HUDEP-2 (cell line): ENCODE measurements around the gene EBF3.

ENCODE experiments used
- DNase-seq, 76 experiments: peaks; one replicate each; lab custom pipeline; 2025; ENCODE audit not compliant: unreplicated experiment in 76 of 76; lab: John Stamatoyannopoulos, UW

Gene EBF3, protein sequence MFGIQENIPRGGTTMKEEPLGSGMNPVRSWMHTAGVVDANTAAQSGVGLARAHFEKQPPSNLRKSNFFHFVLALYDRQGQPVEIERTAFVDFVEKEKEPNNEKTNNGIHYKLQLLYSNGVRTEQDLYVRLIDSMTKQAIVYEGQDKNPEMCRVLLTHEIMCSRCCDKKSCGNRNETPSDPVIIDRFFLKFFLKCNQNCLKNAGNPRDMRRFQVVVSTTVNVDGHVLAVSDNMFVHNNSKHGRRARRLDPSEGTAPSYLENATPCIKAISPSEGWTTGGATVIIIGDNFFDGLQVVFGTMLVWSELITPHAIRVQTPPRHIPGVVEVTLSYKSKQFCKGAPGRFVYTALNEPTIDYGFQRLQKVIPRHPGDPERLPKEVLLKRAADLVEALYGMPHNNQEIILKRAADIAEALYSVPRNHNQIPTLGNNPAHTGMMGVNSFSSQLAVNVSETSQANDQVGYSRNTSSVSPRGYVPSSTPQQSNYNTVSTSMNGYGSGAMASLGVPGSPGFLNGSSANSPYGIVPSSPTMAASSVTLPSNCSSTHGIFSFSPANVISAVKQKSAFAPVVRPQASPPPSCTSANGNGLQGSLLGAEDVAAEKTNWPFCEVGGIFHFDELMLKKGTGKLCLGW

DNA sequence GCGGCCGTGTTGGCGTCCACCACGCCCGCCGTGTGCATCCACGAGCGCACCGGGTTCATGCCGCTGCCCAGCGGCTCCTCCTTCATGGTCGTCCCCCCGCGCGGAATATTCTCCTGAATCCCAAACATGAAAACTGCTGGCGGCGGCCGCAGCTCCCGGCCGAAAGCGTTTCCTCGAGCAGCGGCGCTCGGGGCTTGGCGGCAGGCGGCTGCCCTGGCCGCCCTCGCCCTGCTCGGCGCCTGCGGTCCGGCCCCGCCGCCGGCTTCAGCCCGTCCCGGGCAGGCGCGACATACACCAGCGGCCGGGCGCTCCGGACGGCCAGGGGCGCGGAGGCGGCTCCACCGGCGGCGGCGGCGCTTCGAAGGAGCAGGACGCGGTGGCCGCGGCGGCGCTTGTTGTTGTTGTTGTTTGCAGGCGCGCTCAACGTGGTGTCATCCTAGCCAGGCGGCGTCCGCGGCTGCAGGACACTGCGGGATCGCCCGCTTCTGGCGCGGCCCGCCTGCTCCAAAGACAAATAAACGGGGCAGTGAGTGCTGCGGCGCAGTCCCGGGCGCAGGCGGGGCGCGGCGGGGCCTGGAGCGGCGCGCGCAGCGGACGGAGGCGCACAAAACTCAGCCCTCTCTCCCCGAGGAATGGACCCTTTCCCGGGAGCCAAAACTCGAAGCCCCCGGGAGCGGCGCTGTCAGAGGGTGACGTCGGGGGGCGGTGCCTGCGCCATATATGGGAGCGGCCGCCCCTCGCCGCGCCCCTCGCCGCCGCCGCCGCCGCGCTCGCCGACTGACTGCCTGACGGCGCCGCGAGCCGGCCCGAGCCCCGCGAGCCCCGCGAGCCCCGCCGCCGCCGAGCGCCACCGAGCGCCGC, at the start of gene EBF3:
Gene EBF3 (minus strand): TSS at position 634 of the 861 bp plus-strand sequence. CDS start 506 bp downstream, at position 128.
- peak in 2 of 76 experiments; percentile 3 to 11 for DNase-seq

DNA sequence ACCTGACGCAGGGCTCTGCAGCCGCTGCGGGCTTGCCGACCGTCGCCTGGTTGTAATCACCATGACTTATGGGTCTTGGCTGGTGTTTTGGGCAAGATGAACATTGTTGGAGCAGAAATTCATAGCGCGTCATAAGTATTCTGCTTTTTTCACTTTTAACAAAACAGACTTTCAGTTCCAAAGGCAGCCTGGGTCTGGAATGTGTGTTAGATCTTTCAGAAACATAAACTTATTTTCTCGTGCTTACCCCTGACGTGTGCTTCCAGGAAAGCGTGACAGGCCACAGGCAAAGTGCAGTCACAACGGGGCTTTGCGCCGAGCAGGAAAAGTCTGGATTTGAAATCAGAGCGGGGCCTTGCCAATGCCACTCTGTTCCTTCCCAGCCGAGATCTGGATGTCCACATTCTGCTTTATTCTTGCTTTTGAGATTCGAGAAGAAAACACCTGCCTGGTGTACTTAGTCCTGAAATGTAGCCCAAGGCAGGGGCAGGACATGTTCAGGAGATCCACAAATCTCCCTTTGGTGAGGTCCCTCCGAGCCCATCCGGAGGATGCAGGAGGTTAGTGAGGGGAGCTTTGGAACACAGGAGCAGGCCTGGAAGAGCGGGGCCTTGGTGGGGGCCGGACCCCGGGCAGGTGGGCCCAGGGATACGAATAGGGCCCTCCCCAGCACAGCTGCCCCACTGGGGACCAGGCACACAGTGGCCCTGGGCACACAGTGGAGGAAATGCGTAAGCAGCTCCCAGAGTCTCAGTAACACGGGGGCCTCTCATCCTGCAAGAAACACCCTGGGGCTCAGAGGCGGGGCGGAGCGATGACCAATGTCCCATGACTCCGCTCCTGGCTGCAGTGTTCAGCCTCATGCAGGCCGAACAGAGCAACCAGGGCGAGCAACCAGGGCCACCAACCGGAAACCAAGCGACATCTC, 49.5 kb upstream of the EBF3 start:
- DNase-seq = no peak

DNA sequence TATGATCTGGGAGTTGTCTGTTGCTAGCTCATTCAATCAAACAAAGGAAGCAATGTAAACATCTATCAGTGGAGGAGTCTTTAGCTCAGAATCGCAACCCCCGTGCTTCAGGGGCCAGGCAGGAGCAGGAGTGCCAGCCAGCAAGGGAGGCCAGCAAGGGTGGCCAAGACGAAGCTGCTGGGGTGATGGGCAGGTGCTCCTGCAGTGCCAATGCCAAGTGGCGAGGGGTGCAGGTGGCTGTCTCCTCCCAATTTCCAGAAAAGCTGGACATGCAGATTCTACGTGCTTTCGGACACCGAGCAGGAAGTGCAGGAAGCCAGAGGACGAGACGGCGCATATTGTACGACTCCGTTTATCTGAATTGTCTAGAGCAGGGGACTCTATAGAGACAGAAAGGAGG, 48.1 kb upstream of the EBF3 start:
- DNase-seq = no peak

DNA sequence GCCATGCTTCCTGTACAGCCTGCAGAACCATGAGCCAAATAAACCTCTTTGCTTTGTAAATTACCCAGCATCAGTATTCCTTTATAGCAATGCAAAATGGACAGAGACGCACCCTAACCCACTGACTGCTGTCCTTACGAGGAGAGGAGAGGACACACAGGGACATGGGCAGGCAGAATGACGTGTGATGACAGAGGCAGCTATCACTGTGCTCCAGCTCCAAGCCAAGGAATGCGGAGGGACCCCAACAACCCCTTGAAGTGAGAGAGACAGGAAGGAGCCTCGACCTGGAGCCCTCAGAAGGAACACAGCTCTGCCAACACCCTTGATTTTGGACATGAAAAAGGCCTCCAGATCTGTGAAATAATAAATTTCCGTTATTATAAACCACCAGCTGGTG, 46.6 kb upstream of the EBF3 start:
- no peak for DNase-seq

DNA sequence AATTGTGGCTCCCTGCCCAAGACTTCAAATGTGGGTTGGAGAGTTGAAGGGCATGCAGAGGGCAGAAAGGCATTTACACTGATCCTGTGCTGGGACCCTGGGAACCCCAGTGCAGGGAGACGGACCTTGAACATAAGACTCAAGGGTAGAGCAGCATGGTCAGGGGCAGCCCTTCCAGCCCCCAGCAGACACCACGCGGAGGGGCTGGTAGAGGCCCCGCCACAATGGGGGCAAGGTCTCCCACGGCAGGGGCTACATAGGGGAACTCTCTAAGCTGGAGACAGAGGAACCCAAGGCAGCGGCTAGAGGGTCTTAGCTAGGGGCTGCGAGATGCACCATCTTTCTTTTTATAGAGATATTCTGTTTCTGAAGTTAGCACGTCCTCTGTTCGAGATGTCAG, 45.2 kb upstream of the EBF3 start:
- no peak for DNase-seq

DNA sequence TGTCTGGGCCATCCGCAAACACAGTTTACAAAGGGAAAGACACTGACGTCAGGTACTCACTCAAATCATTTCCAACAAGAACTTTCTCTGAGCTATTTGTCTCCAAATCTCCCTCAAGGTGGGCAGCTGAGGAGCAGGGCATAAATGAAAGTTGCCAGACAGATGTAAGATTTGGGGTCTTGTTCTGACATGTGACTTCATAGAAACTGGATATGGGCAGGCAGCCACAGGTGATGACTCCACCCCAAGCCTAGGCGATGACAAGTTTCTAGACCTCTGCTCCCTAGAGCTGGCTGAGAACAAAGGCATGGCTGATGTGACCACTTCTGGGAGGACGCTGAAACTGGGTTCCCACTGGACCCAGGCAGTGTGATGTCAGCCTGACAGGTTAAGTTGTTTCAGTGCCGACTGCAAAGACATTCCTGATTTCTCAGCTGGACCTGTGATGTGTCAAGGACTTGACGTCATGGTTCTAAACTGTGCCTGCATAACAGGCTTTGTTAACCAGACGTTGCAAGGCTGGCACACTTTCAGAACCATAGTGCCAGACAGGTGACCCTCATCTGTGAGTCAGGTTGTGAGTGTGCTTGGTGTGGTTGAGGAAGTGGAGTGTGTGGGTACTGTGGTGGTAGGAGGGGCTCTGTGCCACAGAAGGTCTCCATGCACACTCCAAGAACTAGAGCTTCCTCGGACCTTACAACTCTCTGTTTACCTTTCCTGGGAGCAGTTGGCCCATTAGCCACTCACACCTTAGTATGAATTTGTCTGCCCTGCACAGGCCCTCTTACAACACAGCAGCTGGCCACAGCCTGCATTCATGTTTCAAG, 39.9 kb upstream of the EBF3 start:
- no peak for DNase-seq

DNA sequence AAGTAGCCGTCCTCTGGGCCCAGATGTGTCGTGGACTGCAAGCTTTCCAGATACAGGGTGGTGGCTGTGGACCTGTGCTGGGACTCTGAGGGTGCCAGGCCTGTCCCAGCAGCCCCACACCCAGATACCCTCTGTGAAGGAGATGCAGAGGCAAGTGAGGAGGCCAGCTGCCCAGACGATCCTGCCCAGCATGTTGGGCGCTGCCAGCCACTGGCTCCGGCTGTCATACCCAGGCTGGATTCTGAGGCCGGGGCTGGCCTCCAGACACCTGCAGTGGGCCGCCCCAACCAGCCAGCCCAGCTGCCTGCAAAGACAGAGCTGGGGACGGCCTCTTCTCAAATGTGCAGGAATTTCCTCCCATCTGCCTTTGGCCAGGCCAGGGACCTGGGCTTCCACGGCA, 39.1 kb upstream of the EBF3 start:
- DNase-seq = no peak

DNA sequence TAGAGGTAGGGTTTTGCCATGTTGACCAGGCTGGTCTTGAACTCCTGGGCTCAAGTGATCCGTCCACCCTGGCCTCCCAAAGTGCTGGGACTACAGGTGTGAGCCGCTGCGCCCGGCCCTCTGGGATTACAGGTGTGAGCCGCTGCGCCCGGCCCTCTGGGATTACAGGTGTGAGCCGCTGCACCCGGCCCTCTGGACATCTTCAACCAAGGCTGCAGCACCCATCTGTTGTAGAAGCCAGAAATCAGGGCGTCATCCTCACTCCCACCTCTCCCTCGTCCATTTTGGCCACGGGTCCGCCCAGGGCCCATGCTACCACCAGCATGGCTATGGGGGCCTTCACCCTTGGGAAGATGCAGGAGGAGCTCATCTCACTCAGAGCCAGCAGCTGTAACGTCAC, 38.5 kb upstream of the EBF3 start:
- no peak for DNase-seq

DNA sequence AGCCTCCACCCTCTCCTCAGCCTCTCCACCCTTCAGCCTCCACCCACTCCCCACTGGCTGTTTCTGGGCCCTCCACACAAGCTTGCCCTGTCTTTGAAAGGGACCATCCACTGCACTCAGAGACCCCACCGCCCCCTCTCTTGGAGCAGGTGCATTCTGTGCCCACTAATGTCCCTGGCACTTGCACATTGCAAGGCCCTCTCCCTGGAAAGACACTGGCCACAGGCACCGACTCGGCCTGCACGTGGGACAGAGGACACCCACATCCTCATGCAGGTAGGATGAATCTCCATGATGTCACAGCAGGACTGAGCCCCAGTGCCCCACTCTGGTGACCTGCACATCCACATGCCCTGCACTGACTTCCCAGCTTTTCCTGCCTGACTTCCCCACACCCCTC, 36.8 kb upstream of the EBF3 start:
- no peak for DNase-seq

DNA sequence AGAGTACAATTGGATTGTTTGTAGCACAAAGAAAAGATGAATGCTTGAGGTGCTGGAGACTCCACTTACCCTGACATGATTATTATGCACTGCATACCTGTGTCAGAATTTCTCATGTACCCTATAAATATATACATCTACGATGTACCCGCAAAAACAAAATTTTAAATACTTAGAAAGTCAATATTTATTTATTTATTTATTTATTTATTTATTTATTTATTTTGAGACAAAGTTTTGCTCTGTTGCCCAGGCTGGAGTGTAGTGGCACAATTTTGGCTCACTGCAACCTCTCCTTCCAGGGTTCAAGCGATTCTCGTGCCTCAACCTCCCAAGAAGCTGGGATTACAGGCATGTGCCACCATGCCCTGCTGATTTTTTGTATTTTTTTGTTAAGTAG, 35.1 kb upstream of the EBF3 start:
- DNase-seq = no peak

DNA sequence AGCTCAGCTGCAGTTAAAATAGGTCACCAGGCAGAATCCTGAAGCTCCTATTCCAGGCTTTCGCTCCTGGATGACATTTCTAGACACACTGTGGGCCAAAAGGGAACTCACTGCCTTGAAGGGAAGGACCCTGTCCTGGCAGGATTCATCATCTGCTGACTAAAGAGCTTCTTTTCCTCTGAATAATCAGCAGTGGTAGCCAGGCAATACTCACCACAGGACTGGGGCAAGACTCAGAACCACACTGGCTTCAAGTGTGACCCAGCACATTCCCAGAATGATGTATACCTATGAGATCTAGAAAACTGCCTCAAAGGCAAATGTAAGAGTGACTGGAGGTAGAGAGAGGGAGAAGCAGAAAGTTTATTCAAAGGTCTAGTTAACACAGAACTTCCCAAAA, 29.5 kb upstream of the EBF3 start:
- DNase-seq = no peak

DNA sequence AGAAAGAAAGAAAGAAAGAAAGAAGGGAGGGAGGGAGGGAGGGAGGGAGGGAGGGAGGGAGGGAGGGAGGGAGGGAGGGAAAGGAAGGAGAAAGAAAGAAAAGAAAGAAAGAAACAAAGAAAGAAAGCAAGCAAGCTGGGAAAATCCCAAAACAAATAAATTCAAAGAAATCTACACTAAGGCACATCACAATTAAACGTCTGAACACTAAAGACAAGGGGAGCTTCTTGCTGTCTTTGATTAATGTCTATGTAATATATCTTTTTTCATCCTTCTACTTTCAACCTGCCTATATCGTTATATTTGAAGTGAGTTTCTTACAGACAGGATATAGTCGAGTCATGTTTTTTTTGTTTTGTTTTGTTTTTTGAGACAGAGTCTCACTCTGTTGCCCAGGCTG, 28.3 kb upstream of the EBF3 start:
- DNase-seq = no peak

DNA sequence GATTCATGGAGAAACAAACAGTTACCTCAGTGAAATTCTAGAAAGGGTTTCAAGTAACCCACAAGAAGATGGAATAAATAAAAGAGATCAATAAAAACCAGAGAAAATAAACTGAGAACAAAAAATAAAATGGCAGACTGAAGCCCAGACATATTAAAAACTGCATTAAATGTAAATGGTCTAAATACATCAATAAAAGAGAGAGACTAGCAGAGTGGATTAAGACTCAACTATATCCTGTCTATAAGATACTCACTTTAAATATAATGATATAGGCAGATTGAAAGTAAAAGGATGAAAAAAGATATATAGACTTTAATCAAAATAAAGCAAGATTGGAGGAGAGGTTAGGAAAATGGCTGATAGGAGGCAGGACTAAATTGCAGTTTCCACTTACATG, 18.8 kb upstream of the EBF3 start:
- DNase-seq = no peak

DNA sequence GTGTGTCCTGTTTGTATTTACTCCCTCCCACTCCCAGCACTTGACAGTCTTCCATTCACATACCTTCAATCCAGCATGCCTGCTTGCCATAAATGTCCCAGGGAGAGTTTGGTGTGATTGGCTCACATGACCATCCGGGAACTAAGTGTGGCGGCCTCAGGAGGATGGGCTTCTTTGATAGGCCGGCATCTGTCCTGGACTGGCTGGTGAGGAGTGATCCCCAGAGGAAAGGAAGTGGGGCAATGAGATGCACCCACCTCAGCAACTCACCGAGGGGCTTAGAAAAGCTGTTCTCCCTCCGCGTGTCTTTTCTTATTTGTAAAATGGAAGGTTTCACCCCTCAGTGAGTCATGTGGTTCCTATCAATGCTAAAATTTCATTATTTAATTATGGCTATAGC, 14.9 kb upstream of the EBF3 start:
- no peak for DNase-seq

DNA sequence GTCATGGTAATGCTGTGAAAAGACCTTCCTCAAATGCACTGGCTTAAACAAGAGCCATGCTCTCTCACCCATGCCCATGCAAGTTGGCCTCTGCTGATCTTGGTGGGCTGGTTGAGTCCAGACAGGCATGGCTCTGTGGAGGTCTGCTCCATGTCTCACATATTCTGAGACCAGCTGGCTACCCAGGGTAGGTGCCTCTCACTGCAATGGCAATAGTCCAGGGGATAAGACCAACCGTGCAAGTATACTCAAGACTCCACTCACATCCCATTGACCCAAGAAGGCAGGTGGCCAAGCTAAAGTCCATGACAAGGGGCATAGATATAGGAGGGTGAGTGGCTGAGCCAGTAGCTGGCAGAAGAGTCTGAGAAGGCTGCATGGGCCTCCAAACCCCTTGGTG, 14.2 kb upstream of the EBF3 start:
- no peak for DNase-seq

DNA sequence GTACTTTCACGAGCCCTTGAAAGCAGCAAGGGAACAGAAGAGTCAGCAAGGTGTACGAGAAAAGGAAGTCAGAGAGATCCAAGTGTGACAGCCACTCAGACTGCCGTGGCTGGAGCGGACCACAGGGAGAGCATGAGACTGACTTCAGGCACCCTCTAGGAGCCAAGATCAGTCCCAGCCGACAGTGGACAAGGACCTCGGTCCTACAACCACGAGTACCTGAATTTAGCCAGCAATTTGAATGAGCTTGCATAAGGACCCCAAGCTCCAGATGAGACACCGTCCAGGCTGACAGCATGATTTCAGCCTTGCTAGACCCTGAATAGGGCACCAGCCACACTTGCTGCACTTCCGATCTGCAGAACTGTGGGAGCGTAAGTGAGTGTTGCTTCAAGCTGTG, 13.7 kb upstream of the EBF3 start:
- no peak for DNase-seq

DNA sequence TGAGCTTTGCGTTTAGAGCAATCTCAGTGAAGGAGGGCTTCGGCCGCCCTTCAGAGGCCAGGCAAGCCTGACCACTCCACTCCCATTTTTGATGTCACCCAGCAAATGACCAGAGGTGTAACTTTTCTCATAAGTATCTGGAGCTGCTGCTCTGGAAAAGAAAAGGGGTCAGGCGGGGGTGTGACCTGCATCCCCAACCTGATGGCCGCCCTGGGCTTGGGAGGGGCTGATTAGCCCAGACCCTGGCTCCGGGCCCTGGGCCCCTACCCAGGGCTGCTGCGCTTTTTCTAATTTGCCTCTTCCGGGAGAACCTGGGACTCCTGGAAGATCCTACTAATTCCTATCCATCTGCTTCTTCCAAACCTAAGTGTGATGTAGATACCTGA, 9.6 kb upstream of the EBF3 start:
- no peak for DNase-seq

DNA sequence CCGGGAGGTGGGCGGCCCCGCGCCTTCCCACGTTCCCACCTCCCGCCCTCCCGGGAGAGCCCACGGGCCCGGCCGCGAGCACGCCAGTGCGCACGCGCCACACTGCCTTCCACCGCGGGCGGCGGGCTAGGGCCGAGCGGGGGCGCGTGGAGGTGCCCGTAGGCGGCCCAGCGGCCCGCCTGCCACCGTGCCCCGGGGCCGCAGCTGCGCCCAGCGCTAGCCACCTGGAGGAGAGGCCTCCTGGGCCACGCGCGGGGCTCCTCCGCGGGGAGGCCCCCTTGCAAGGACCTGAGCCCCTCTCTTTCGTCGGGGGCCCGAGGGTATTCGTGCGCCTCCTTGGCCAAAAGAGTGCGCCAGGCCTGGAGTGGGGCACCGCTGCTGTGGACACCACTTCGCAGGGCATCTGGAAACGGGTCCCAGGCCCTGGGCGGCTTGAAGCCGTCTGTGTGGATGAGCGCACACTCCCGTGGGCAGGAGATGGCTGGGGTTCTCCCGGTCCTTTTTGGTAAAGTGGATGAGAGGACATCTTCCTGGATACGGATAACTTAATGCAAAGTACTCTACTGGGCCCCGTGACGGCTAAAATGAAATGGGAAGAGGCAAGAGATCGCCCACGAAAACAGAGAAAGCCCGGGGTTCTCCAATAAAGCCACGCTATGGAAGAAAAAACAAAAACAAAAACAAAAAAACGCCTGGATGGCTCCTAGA, 9.0 kb upstream of the EBF3 start:
- no peak for DNase-seq
